ENCODE measurements around the gene PLCE1. TPM values are rescaled to one million over a fixed set of nuclear protein-coding genes. Genes with fewer than 3 reads are reported as not detected.

Gene PLCE1
- total and polyA plus RNA-seq, 10 of the 15 experiments (the other 5 are each of a cell fraction or from before 2014, with no cell fraction given), result under 0.01 to 1.2 (median 0.03) TPM

- RAD21 ChIA-PET (ENCODE audit: unreplicated experiment), result no interaction called here
These were observed 1.2 kb upstream of the PLCE1 start for GRCh38 chr10:93992400-93993030.

More at GRCh38 chr10:93992400-93993030, 1.2 kb upstream of the PLCE1 start:
- 36% methylated on average over 2 of the region's 2 CpGs for WGBS (ENCODE audit: insufficient coverage, insufficient replicate concordance, low lambda C conversion rate, missing lambda C conversion rate)
- TF ChIP-seq SMC3 (IDR thresholded peaks at IDR 0.05; ENCODE audit: borderline replicate concordance, low read length) (no peak), E2F4 (IDR thresholded peaks at IDR 0.05; ENCODE audit: low read depth, low read length) (no peak), RAD21 (IDR thresholded peaks at IDR 0.05; ENCODE audit: insufficient read depth, low read depth, low read length) (no peak), KAT2A (conservative IDR thresholded peaks at IDR 0.05; ENCODE audit: control insufficient read depth, low read depth, low read length) (no peak), YBX1 (IDR thresholded peaks at IDR 0.05) (no peak), RELA (IDR thresholded peaks at IDR 0.05; ENCODE audit: borderline replicate concordance, partially characterized antibody) (no peak), RELB (IDR thresholded peaks at IDR 0.05; ENCODE audit: low read depth) (no peak), USF2 (IDR thresholded peaks at IDR 0.05; ENCODE audit: borderline replicate concordance, low read depth, low read length) (no peak), IRF3 (IDR thresholded peaks at IDR 0.05) (no peak)
- H3K27ac ChIP-seq (ENCODE audit: control insufficient read depth, insufficient read depth), result no peak overlapping the region
- peaks cover 6 to 25% of the 10 kb centered on the region in 2 experiments for H3K27me3 ChIP-seq (replicated peaks in 1 of 2; ENCODE audit: control insufficient read depth in 2 of 2, insufficient read depth in 2 of 2, low read length in 1 of 2)
- no peaks in the 10 kb centered on the region for H3K4me1 ChIP-seq (ENCODE audit: control insufficient read depth, insufficient read depth, low read length)
- no peak overlapping the region for H3K9ac ChIP-seq (ENCODE audit: control insufficient read depth, insufficient read depth, low read length)
- ATAC-seq, result no peak
- no peaks in the 10 kb centered on the region for H3K36me3 ChIP-seq (ENCODE audit: control insufficient read depth in 2 of 2, insufficient read depth in 2 of 2, low read length in 1 of 2)
- no peak overlapping the region for H2AFZ ChIP-seq (ENCODE audit: control insufficient read depth, low read depth, low read length)
- intact Hi-C loops (cut with micrococcal nuclease; ENCODE audit: unreplicated experiment) (no loop called here), in situ Hi-C loops (cut with MboI) (no loop called here)
- H4K20me1 ChIP-seq (ENCODE audit: control insufficient read depth, insufficient read depth), result no peaks in the 10 kb centered on the region
- H3K4me3 ChIP-seq, result no peak overlapping the region
- ChIA-PET POLR2A (no interaction called here), SMC1A (ENCODE audit: uncharacterized antibody, unreplicated experiment) (no interaction called here), CTCF (no interaction called here)
- no TSS peak for BruUV-seq (replicated peaks)
- FAIRE-seq, result no peak
- no peaks in the 10 kb centered on the region for H3K79me2 ChIP-seq (ENCODE audit: control insufficient read depth, insufficient read depth, low read length)
- DNase-seq (ENCODE audit: low read depth, low spot score), result no peak
- H3K9me3 ChIP-seq (replicated peaks; ENCODE audit: control insufficient read depth, insufficient read depth, low read length), result no peaks in the 10 kb centered on the region
- H3K4me2 ChIP-seq (ENCODE audit: control insufficient read depth, insufficient read depth), result no peak overlapping the region

Data from GM12878 (cell line).